ENCODE results near the gene GPC5.
"Not testable (repeated sequence)": the region's sequence is repeated elsewhere in the genome, so short reads cannot be mapped to it uniquely, and the experiment has no call there.

DNA sequence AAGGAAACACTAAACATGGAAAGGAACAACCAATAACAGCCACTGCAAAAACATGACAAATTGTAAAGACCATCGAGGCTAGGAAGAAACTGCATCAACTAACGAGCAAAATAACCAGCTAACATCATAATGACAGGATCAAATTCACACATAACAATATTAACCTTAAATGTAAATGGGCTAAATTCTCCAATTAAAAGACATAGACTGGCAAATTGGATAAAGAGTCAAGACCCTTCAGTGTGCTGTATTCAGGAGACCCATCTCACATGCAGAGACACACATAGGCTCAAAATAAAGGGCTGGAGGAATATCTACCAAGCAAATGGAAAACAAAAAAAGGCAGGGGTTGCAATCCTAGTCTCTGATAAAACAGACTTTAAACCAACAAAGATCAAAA, 1120.2 kb downstream of the GPC5 start:
- TF ChIP-seq, protein P1, sequence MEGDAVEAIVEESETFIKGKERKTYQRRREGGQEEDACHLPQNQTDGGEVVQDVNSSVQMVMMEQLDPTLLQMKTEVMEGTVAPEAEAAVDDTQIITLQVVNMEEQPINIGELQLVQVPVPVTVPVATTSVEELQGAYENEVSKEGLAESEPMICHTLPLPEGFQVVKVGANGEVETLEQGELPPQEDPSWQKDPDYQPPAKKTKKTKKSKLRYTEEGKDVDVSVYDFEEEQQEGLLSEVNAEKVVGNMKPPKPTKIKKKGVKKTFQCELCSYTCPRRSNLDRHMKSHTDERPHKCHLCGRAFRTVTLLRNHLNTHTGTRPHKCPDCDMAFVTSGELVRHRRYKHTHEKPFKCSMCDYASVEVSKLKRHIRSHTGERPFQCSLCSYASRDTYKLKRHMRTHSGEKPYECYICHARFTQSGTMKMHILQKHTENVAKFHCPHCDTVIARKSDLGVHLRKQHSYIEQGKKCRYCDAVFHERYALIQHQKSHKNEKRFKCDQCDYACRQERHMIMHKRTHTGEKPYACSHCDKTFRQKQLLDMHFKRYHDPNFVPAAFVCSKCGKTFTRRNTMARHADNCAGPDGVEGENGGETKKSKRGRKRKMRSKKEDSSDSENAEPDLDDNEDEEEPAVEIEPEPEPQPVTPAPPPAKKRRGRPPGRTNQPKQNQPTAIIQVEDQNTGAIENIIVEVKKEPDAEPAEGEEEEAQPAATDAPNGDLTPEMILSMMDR (IDR thresholded peaks at IDR 0.05) = not testable (repeated sequence)
- not testable (repeated sequence) for TF ChIP-seq POLR2A, POLR2AphosphoS5, EP300 (IDR thresholded peaks at IDR 0.05)
